CD4-positive, alpha-beta T cell treated with Interleukin-2 at 100 ng/mL for 4 hours (primary cell): Measurements from ENCODE around the gene ETV7.
"Not testable (repeated sequence)": the region's sequence is repeated elsewhere in the genome, so short reads cannot be mapped to it uniquely, and the experiment has no call there.

Experiments used
- DNase-seq: peaks from one replicate; pipeline ENCODE4 v3.0.0-alpha.2; 2020; ENCODE audit warnings: low spot score

ETV7 gene

DNA sequence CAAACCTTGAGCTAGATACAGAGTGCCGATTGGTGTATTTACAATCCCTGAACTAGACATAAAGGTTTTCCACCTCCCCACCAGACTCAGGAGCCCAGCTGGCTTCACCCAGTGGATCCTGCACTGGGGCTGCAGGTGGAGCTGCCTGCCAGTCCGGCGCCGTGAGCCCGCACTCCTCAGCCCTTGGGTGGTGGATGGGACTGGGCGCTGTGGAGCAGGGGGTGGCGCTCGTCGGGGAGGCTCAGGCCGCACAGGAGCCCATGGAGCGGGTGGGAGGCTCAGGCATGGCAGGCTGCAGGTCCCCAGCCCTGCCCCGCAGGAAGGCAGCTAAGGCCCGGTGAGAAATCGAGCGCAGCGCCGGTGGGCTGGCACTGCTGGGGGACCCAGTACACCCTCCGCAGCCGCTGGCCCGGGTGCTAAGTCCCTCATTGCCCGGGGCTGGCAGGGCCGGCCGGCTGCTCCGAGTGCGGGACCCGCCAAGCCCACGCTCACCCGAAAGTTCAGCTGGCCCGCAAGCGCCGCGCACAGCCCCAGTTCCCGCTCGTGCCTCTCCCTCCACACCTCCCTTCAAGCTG is 23.3 kb downstream of the ETV7 start:
- not testable (repeated sequence) for DNase-seq

- DNase-seq, result not testable (repeated sequence)
Observed at GRCh38 chr6:36363371-36363752, 24.1 kb downstream of the ETV7 start.

DNA sequence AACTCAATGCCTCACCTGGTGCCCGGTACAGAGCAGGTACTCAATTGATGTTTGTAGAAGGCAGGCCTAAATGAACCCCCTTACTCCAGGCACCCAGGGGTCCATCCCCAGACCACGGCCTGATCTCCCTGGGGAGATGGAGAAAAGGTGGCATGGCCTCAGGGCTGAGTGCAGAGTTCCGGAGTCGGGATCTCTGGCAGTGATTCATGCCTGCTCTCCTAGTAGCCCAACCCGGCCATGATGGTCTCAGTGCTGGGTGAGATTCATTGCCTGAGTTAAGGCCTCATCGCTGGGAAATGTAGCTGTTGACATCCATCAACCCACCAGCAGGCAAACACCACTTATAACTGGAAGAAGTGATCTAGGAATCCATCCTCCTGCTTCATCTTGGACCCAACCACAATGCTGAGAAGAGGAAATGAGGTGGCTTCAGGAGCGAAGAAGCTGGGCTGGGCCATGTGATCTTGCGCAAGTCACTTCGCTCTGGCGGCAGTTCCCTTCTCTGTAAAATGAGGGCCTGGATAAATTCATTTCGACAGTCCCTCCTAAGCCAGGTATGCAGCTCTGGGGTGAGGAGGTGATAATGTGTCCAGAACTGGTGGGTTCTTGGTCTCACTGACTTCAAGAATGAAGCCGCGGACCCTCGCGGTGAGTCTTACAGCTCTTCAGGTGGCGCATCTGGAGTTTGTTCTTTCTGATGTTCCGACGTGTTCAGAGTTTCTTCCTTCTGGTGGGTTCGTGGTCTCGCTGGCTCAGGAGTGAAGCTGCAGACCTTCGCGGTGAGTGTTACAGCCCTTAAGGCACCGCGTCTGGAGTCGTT is 24.7 kb downstream of the ETV7 start:
- no peak for DNase-seq

- DNase-seq, result no peak
Observed at GRCh38 chr6:36361071-36361470, 26.4 kb downstream of the ETV7 start.

DNA sequence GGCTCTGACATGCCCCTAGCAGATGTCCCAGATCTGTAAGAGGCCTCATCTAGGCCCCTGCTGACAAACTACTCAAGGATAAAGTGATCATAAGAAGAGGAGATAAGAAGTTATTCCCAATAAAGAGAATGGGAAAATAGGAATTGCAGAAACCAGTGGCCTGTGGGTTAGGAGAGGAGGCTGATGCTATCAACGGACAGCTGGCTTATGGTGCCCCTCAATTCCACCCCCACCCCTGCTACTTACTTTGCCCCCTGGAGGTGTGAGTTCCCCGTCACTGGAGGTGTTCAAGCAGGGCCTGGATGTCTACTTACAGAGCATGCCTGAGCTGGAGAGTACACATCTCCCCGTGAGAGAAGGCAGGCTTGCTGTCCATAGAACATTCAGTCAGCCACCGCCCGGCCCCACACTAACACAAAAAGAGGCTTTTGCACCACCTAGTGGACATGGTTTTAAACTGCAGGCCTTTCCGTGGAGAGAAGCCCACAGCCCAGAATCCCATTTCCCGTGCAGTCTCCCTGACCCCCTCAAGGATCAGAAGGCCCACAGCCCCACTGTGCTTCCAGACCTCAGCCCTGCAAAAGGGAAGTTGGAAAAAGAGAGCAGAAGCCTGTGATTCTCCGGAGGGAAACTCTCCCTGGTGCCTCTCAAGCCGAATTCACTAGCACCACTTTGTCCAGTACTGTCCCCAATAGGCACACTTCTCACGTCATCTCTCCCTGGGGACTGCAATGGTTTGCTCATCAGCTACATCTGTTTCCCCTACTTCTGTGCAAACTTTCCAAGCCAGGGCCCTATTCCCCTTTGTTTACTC is 27.0 kb downstream of the ETV7 start:
- DNase-seq, result peak; percentile 76

DNA sequence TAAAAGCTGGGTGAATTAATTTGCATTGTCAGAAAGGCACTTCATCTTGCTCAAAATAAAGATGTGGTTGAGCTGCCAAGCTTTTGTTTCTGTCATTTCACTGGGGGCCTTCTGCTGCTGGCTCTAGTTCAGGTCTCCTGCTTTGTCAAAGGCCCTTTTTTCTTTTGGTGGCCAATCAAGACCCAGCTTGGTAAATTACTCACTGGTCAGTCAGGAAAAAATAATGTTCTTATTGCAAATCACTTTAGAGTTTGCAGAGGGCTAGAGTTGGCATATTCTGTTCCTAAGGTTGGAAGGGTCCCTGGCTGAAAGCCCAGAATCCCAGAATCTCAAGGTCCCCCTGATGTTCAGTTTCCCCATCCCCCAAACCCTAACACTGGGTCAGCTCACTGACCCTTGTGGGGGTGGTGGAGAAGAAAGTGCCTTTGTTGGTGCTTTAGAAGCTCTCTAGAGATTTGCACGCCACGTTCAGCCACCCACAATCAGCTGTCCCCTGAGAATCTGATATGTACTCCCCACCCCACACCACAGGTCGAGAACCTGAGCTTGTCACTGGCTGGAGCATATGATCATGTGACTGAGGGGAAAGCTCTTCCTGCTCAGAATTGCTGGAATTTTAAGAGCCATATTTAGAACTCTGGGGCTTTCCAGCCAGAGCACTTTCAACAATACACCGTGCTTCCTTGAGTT is 29.1 kb downstream of the ETV7 start:
- no peak for DNase-seq

DNA sequence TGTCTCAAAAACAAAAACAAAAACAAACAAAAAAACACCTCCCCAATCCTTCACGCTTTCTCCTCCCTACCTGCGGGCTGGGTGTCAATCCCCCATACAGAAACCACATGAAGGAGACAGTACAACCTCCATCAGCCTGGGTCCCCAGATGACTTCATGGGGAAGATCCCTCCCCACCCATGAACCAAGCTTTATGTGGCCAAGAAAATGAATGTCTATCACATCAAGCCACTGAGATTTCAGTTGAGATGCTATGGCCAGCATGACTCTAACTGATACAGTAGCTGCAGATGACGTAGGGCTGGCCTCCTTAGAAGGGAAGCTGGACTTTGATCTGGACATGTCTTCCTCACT is 29.6 kb downstream of the ETV7 start:
- DNase-seq, result no peak

GRCh38 chr6:36355819-36356218 is 31.6 kb downstream of the ETV7 start:
- no peak for DNase-seq

- DNase-seq, result no peak
Observed at GRCh38 chr6:36353411-36353915, 34.0 kb downstream of the ETV7 start.

- DNase-seq, result no peak
Observed at GRCh38 chr6:36352477-36353157, 34.9 kb downstream of the ETV7 start.

GRCh38 chr6:36350681-36351571 is 36.5 kb downstream of the ETV7 start:
- DNase-seq, result no peak

DNA sequence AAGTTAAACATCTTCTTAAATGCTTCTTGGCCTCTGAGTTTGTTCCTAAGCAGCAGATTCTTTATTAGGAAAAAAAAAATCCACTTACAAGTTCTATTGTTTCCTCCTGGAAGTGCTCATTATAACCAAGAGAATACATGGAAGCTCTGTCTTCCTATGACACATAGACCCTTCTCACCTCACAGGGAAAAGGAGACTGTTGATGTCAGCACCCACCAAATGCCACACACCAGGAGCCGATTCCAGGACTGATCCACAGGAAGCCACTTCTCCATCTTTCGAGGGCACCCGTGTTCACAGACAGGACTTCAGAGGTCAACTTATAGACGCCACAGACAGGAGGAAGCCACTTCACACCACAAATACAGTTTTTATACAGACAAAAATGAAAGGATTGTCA is 37.4 kb downstream of the ETV7 start:
- no peak for DNase-seq

DNA sequence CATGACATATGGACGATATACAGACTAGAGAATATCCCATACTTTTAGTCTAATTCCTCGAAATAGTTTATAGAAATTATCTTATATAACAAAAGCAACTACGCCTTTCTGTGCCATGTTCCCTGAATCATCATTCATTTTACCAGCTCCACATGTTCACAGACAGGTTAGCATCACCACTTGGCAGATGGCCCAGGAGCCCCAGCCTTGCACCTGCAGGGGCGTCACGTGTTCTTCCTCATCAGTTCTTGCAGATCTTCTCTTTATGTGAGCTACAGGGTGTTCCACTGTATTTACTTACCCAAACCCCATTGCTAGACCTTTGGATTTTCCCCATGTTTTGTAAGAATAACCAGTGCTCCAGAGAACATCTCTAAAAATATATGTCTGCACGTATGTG is 38.2 kb downstream of the ETV7 start:
- no peak for DNase-seq

GRCh38 chr6:36347621-36348020 is 39.8 kb downstream of the ETV7 start:
- DNase-seq, result no peak

DNA sequence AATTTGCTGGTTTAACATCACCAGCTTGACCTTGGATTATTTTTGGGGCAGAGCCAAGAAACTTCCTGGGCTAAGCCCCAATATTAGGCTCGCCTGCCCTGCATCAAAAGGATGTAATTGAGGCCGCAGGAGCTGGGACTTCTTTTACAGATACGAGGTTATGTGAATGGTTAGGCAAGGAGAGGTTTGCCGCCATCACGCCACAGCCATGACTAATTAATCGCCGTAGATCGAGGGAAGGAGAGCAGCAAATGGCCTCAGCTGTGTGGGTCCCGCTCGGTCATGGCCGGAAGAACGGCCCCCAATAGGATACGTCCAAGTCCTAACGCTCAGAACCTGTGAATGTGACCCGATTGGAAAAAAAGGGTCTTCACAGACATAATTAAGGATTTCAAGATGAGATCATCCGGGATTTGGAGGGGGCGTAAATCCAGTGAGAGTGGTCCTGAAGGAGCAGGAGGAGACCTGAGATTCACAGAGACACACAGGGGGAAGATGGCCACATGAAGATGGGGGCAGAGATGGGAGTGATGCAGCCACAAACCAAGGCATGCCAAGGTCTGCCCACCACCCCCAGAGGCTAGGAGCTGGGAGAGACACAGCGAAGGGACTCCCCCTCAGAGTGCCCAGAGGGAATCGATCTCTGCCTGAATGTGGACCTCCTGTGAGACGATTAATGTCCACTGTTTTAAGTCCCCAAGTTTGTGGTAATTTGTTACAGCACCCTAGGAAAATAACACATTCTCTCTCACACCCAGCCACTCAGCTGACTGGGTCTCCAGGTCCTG is 40.8 kb downstream of the ETV7 start:
- no peak for DNase-seq

DNA sequence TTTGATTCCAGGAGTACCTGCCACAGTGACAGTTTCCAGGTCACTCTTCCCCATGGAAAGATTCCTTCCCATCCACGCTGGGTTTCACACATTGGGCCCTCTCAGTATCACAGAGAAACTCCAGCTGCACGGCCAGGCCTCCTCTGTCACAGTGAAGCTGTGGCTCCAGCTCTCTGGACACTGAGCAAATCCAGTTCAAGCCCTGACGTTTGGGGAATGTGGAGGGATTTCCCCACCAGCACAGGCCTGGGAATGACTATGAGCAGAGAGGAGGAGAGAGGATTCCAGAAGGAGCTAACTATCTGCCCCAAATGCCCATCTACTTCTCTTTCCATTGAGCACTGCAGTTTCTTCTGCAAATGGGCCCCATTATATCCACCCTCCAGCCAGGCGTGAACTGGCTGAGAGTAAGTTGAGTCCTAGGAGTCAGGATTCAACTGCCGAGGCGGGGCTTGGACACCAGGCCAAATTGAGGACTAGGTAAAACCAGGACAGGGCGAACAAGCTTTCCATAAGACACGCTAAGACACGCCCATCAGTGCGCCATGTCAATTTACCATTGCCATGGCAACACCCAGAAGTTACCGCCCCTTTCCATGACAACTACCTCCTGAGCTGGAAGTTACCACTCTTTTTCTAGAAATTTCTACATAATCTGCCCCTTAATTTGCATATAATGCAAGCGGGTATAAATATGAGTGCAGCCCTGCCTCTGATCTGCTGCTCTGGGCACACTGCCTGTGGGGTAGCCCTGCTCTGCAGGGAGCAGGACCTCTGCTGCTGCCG is 41.6 kb downstream of the ETV7 start:
- no peak for DNase-seq

- DNase-seq, result no peak
Observed at GRCh38 chr6:36343109-36343680, 44.3 kb downstream of the ETV7 start.

DNA sequence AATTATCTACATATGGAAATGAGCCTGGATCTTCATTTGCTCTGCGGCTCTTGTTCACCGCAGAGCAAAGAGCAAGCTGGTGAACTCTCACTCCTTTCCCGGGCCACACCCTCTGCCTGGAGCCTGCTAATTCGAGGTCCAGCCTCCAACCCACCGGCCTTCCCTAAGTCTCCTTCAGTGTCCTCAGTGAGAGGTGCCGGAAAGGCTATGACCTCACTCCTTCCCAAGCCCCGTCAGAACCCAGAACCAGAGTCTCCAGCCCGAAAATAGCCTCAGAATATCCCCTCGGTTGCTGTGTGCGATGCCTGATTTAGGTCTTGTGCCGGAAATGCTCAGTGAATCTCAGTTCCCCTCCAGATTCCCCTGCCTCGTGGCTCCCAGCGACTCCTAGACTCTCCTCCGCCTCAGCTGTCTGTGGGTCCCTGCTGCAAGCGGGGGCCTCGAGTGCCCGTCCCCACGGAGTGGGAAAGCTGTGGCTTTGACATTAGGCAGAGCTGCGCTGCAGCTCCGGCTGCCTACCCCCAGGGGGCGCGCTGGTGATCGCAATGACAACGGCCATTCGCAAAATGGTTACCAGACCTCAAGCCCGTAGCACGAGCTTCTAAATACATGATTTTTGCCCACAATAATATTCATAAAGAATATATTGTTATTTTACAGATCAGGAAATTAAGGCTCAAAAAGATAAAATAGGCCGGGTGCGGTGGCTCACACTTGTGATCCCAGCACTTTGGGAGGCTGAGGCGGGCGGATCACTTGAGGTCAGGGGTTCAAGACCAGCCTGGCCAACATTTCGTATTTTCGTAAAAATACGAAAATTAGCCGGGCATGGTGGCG is 46.6 kb downstream of the ETV7 start:
- peak; percentile 74 for DNase-seq
